Measurements from ENCODE around the gene RFXANK.

RFXANK gene

GRCh38 chr19:19240476-19240875 lies 48.4 kb downstream of the RFXANK start:
- H3K36me3 Mint-ChIP-seq (ENCODE audit: low read depth) = no peaks in the 10 kb centered on the region

GRCh38 chr19:19250196-19250801 lies 58.2 kb downstream of the RFXANK start:
- Mint-ChIP-seq H3K9me3 (no peaks in the 10 kb centered on the region), H3K27me3 (ENCODE audit: low read depth) (peaks cover 10% of the 10 kb centered on the region), H3K4me1 (ENCODE audit: low read depth) (no peaks in the 10 kb centered on the region), H3K36me3 (ENCODE audit: low read depth) (no peaks in the 10 kb centered on the region), H3K27ac (no peak overlapping the region), H3K4me3 (no peak overlapping the region)
- DNase-seq (ENCODE audit: low spot score) = no peak

More at GRCh38 chr19:19240476-19240875, 48.4 kb downstream of the RFXANK start:
- Mint-ChIP-seq H3K27ac (no peak overlapping the region), H3K27me3 (ENCODE audit: low read depth) (no peaks in the 10 kb centered on the region), H3K9me3 (peaks cover 6% of the 10 kb centered on the region), H3K4me3 (no peak overlapping the region), H3K4me1 (ENCODE audit: low read depth) (no peaks in the 10 kb centered on the region)
- DNase-seq (ENCODE audit: low spot score) = no peak

All from T-helper 2 cell treated with Interferon-gamma antibody and Interleukin-4, amounts not matched to agents 5 μg/mL and 100 μg/mL, for 36 hours (primary cell).